Suprapubic skin (tissue), 4 donors: ENCODE data around the gene EVPL. TPM values are rescaled to one million over a fixed set of nuclear protein-coding genes. Genes with fewer than 3 reads are reported as not detected.

Source experiments
- DNase-seq, 2 donors: peaks; one replicate each; pipeline ENCODE4 v3.0.0-alpha.2; 2019; ENCODE audit warnings: low spot score in 2 of 2
- H3K27ac ChIP-seq: fragments of 200-600 bp; sonication (generic); one replicate; pipeline ENCODE4 v1.5.1; 2019
- H3K27me3 ChIP-seq: fragments of 200-600 bp; sonication (generic); one replicate; pipeline ENCODE4 v1.5.1; 2019
- H3K36me3 ChIP-seq: fragments of 200-600 bp; sonication (generic); one replicate; pipeline ENCODE4 v1.5.1; 2019
- H3K4me1 ChIP-seq: fragments of 200-600 bp; sonication (generic); one replicate; pipeline ENCODE4 v1.5.1; 2019
- H3K4me3 ChIP-seq: fragments of 200-600 bp; sonication (generic); one replicate; pipeline ENCODE4 v1.5.1; 2019; ENCODE audit warnings: mild to moderate bottlenecking
- H3K9me3 ChIP-seq: fragments of 200-600 bp; sonication (generic); one replicate; pipeline ENCODE4 v1.5.1; 2019
- EP300 ChIP-seq: sonication (generic); formaldehyde crosslinking; IDR thresholded peaks from one replicate; pipeline ENCODE4 v1.6.1; 2017; ENCODE audit warnings: antibody characterized with exemption
- POLR2A ChIP-seq, 2 donors: fragments of 450-650 bp; IDR thresholded peaks; one replicate each; pipeline ENCODE4 v1.6.1; 2017; ENCODE audit warnings: antibody characterized with exemption in 2 of 2, mild to moderate bottlenecking in 2 of 2, moderate library complexity in 2 of 2
- POLR2AphosphoS5 ChIP-seq, 3 donors: sonication (generic); formaldehyde crosslinking; IDR thresholded peaks; one replicate each; pipeline ENCODE4 v1.6.1; 2017; ENCODE audit warnings: antibody characterized with exemption in 3 of 3
- WGBS: methylation state at CpG from one replicate; pipeline ENCODE4 v1.1.5; 2018; 5-methylcytosine and 5-hydroxymethylcytosine counted together
- total RNA-seq, 4 donors: library from RNA; depleted of rRNA; stranded (reverse); fragments of >200 nt; gene quantifications; one replicate each; pipeline ENCODE4 v1.1.0, GENCODE V29; 2016
- TF ChIP-seq, protein P1 (sequence below), 2 donors: fragments of 200-600 bp in 1 of 2; fragments of 450-650 bp in 1 of 2; sonication (generic) in 1 of 2; IDR thresholded peaks; one replicate each; pipeline ENCODE4 v1.5.1; 2016 to 2019; ENCODE audit warnings: antibody characterized with exemption in 2 of 2, mild to moderate bottlenecking in 1 of 2, moderate library complexity in 1 of 2

The EVPL gene
- total RNA-seq, 4 donors from 2014 or later = 218 to 425 (median 274) TPM

DNA sequence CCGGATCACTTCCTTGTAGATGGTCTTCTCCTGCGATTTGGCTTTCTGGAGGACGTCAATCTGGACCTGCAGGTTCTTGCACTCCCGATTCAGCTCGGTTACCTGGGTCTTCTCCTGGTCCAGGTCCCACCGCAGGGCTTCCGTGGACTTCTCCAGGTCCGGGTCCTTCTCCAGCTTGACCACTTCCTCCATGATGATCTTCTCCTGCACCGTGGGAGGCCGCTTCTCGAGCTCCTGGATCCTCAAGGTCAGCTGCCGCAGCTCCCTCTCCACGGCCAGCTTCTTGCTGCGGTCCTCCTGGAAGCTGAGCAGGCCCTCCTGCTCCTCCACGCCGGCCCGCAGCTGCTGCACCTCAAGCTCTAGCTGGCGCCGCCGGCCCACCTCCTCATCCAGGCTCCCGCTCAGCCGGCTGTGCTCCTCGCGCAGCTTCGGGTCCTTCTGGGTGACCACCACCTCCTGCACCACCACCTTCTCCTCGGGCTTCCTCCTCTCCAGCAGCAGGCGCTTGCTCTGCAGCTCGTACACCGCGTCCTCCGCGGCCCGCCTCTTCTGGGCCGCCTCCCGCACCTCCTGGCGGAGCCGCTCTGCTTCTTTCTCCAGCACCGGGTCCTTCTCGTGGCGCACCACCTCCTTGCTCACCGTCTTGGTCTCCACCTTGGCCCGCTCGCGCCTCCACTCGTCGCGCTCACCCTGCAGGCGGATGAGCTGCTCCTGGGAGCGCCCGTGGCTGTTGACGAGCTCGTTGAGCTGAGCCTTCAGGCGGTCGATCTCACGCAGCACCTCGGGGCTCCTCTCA, 18.3 kb downstream of the EVPL start:
- Histone ChIP-seq H3K36me3 (peaks cover 60% of the 10 kb centered on the region), H3K4me3 (no peak overlapping the region), H3K9me3 (no peaks in the 10 kb centered on the region), H3K27me3 (no peaks in the 10 kb centered on the region), H3K4me1 (peaks cover 3% of the 10 kb centered on the region), H3K27ac (no peak overlapping the region)
- WGBS = 94% methylated on average over 56 of the region's 56 CpGs
- TF ChIP-seq, protein P1, sequence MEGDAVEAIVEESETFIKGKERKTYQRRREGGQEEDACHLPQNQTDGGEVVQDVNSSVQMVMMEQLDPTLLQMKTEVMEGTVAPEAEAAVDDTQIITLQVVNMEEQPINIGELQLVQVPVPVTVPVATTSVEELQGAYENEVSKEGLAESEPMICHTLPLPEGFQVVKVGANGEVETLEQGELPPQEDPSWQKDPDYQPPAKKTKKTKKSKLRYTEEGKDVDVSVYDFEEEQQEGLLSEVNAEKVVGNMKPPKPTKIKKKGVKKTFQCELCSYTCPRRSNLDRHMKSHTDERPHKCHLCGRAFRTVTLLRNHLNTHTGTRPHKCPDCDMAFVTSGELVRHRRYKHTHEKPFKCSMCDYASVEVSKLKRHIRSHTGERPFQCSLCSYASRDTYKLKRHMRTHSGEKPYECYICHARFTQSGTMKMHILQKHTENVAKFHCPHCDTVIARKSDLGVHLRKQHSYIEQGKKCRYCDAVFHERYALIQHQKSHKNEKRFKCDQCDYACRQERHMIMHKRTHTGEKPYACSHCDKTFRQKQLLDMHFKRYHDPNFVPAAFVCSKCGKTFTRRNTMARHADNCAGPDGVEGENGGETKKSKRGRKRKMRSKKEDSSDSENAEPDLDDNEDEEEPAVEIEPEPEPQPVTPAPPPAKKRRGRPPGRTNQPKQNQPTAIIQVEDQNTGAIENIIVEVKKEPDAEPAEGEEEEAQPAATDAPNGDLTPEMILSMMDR (IDR thresholded peaks at IDR 0.05) = no peak
- TF ChIP-seq POLR2AphosphoS5 (IDR thresholded peaks at IDR 0.05) (no peak), POLR2A (IDR thresholded peaks at IDR 0.05) (no peak)
- DNase-seq = no peak

DNA sequence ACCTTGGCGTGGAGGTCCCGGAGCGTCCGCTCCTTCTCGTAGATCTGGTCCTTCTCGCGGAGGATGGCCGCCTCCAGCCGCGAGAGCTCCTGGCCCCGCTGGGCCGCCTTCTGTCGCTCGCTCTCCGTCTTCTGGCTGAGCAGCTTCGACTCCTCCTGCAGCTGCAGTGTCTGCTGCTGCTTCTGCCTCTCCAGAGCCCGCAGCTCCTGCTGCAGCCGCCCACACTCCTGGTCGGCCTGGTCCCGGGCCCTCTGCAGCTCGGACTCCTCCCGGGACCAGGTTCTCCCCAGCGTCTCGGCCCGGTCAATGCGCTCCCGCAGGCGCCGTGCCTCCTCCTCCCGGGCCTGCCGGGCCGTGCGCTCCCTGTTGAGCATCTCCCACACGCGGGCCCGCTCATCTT, 18.9 kb downstream of the EVPL start:
- WGBS = 96% methylated on average over 35 of the region's 36 CpGs
- no peak for DNase-seq
- TF ChIP-seq POLR2A (IDR thresholded peaks at IDR 0.05) (no peak), EP300 (no peak), POLR2AphosphoS5 (IDR thresholded peaks at IDR 0.05) (no peak)
- TF ChIP-seq, protein P1 (IDR thresholded peaks at IDR 0.05) = no peak

DNA sequence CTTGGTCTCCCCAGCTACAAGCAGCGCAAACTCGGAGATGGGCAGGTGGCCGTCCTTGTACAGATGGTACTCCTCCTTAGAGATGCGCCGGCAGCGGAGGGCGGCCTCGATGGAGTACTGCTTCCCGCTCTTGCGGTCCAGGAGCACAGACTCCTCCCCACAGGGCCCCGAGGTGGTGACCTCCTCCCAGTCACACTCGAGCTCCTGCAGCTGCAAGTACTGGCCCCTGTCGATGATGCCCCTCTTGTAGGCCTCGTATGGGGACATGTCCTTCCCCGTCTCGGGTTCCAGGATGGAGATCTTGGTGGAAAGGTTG, 19.3 kb downstream of the EVPL start:
- no peaks in the 10 kb centered on the region for H3K27me3 ChIP-seq
- H3K27ac ChIP-seq = no peak overlapping the region
- peaks cover 60% of the 10 kb centered on the region for H3K36me3 ChIP-seq
- no peaks in the 10 kb centered on the region for H3K4me1 ChIP-seq
- no peaks in the 10 kb centered on the region for H3K9me3 ChIP-seq
- 89% methylated on average over 15 of the region's 16 CpGs for WGBS
- no peak overlapping the region for H3K4me3 ChIP-seq
- TF ChIP-seq EP300 (no peak), POLR2AphosphoS5 (IDR thresholded peaks at IDR 0.05) (no peak), POLR2A (IDR thresholded peaks at IDR 0.05) (no peak)
- TF ChIP-seq, protein P1 (IDR thresholded peaks at IDR 0.05) = no peak
- DNase-seq = no peak

More for the DNA sequence above, 18.9 kb downstream of the EVPL start:
- Histone ChIP-seq H3K36me3 (peaks cover 60% of the 10 kb centered on the region), H3K4me3 (no peak overlapping the region), H3K27ac (no peak overlapping the region), H3K27me3 (no peaks in the 10 kb centered on the region), H3K4me1 (no peaks in the 10 kb centered on the region), H3K9me3 (no peaks in the 10 kb centered on the region)

DNA sequence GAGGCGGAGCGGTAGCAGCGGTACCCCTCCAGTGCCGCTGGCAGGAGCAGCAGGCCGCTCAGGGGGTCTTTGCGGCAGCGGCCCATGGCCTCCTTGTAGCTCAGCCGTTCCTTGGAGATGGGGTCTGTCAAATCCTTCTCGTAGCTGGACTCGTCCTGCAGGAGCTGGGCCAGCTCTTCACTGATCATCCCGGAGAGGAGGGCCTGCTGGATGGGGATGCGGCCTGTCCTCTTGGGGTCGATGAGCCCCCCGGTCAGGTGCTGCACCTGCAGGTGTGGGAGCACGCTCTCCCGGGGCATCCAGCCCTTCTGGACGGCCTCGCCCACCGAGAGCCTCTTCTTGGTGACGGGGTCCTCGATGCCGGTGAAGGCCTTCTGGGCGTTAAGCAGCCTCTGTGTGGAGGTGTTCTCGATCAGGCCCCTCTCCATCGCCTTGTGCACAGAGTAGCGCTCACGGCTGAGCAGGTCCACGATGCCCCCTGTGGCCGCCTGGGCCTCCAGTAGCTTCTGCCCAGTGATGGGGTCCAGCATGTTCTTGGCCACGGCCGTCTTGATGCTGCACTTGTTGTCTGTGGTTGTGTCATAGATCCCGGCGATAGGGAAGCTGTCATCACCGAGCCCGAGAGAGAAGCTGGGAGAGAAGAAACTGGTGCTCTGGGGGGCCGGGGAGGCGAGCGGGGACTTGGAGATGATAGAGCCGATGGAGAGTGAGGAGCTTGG, 19.8 kb downstream of the EVPL start:
- TF ChIP-seq EP300 (no peak), POLR2AphosphoS5 (IDR thresholded peaks at IDR 0.05) (no peak), POLR2A (IDR thresholded peaks at IDR 0.05) (no peak)
- TF ChIP-seq, protein P1 (IDR thresholded peaks at IDR 0.05) = no peak
- DNase-seq = no peak
- H3K4me1 ChIP-seq = no peaks in the 10 kb centered on the region
- peaks cover 63% of the 10 kb centered on the region for H3K36me3 ChIP-seq
- H3K4me3 ChIP-seq = no peak overlapping the region
- no peak overlapping the region for H3K27ac ChIP-seq
- no peaks in the 10 kb centered on the region for H3K9me3 ChIP-seq
- no peaks in the 10 kb centered on the region for H3K27me3 ChIP-seq
- 90% methylated on average over 23 of the region's 39 CpGs for WGBS
